ENCODE results near the gene GOSR2. TPM values are rescaled to one million over a fixed set of nuclear protein-coding genes. Genes with fewer than 3 reads are reported as not detected.
A peak's percentile ranks its signal among the peaks of the same experiment; 100 is the strongest.

The GOSR2 gene
- polyA plus RNA-seq, 12 donors: 25.5 to 42.6 (median 34.8) TPM; not detected in 1

GRCh38 chr17:46925185-46925868, 2.4 kb downstream of the GOSR2 start:
- no peak for DNase-seq

- DNase-seq: no peak
These were observed 5.7 kb downstream of the GOSR2 start for GRCh38 chr17:46928467-46929261.

- no peak for DNase-seq
These were observed 6.5 kb downstream of the GOSR2 start for GRCh38 chr17:46929413-46929812.

- DNase-seq: no peak
These were observed 7.1 kb downstream of the GOSR2 start for GRCh38 chr17:46930051-46930450.

GRCh38 chr17:46931596-46931995, 8.6 kb downstream of the GOSR2 start:
- DNase-seq: no peak

GRCh38 chr17:46935658-46936266, 12.8 kb downstream of the GOSR2 start:
- DNase-seq: no peak

- DNase-seq: peak; percentile 70
These were observed 17.9 kb downstream of the GOSR2 start for GRCh38 chr17:46940692-46941404.

GRCh38 chr17:46942441-46943217, 19.7 kb downstream of the GOSR2 start:
- DNase-seq: peak; percentile 51

GRCh38 chr17:46943218-46943500, 20.2 kb downstream of the GOSR2 start:
- no peak for DNase-seq

GRCh38 chr17:46943501-46944393, 20.8 kb downstream of the GOSR2 start:
- DNase-seq: no peak

- DNase-seq: no peak
These were observed 22.0 kb downstream of the GOSR2 start for GRCh38 chr17:46944931-46945330.

GRCh38 chr17:46947216-46947615, 24.3 kb downstream of the GOSR2 start:
- no peak for DNase-seq

GRCh38 chr17:46948544-46948943, 25.6 kb downstream of the GOSR2 start:
- DNase-seq: no peak

- DNase-seq: no peak
These were observed 26.6 kb downstream of the GOSR2 start for GRCh38 chr17:46949291-46950174.

GRCh38 chr17:46950342-46950996, 27.5 kb downstream of the GOSR2 start:
- no peak for DNase-seq

- DNase-seq: no peak
These were observed 28.1 kb downstream of the GOSR2 start for GRCh38 chr17:46950997-46951621.

GRCh38 chr17:46951706-46952105, 28.7 kb downstream of the GOSR2 start:
- DNase-seq: no peak

- DNase-seq: no peak
These were observed 29.2 kb downstream of the GOSR2 start for GRCh38 chr17:46952115-46952514.

All from muscle of arm (tissue), 12 donors.